Muscle layer of colon (tissue), 2 donors: ENCODE measurements around the gene MYLK.

Experiments used
- H3K27ac ChIP-seq: one replicate; pipeline ENCODE4 v1.7.0; 2013; ENCODE audit warnings: low read depth, mild to moderate bottlenecking, low read length, moderate library complexity
- H3K27me3 ChIP-seq, 2 donors: one replicate each; pipeline ENCODE4 v1.7.0; 2013; ENCODE audit warnings: low read length in 2 of 2, mild to moderate bottlenecking in 2 of 2; ENCODE audit not compliant: insufficient read depth in 2 of 2, control insufficient read depth in 1 of 2
- H3K36me3 ChIP-seq: one replicate; pipeline ENCODE4 v1.7.0; 2013; ENCODE audit warnings: mild to moderate bottlenecking, low read length; ENCODE audit not compliant: insufficient read depth
- H3K4me1 ChIP-seq: one replicate; pipeline ENCODE4 v1.7.0; 2013; ENCODE audit warnings: mild to moderate bottlenecking, low read length; ENCODE audit not compliant: insufficient read depth
- H3K4me3 ChIP-seq, 2 donors: one replicate each; pipeline ENCODE4 v1.7.0; 2013; ENCODE audit warnings: low read length in 2 of 2, low read depth in 1 of 2, mild to moderate bottlenecking in 1 of 2, moderate library complexity in 1 of 2
- H3K9ac ChIP-seq: one replicate; pipeline ENCODE4 v1.7.0; 2013; ENCODE audit warnings: low read length
- H3K9me3 ChIP-seq: one replicate; pipeline ENCODE4 v1.7.0; 2013; ENCODE audit warnings: mild to moderate bottlenecking, low read length
- donor health status: abdominal sarcoma.
- donor health status: Adenocarcinoma of cecum.

MYLK gene

DNA sequence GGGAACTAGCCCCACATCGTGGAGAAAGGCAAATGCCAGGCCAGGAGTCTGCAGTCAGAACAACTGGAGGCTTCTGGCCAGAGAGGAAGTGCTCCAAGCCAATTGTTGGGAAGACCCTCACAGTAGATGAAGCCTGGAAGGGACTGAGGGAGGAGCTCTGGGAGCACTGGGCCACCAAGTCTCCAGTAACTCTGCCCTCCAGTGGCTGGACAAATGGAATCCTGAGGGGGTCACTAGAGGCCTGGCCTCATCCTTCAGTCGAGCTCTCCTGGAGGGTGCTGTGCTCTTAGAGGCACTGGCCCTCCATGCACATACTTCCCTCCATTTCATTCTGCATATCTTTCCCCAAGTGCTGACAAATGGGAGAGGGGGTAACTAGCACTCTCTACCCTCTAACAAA, 103.0 kb downstream of the MYLK start:
- Histone ChIP-seq H3K27ac (no peak overlapping the region), H3K4me1 (peaks cover 55% of the 10 kb centered on the region), H3K36me3 (no peaks in the 10 kb centered on the region), H3K9me3 (no peaks in the 10 kb centered on the region), H3K27me3 (no peaks in the 10 kb centered on the region), H3K4me3 (no peak overlapping the region), H3K9ac (no peak overlapping the region)

GRCh38 chr3:123780656-123781055, 103.5 kb downstream of the MYLK start:
- Histone ChIP-seq H3K27me3 (no peaks in the 10 kb centered on the region), H3K4me3 (no peak overlapping the region), H3K27ac (no peak overlapping the region), H3K36me3 (no peaks in the 10 kb centered on the region), H3K9me3 (no peaks in the 10 kb centered on the region), H3K4me1 (peaks cover 55% of the 10 kb centered on the region), H3K9ac (no peak overlapping the region)

DNA sequence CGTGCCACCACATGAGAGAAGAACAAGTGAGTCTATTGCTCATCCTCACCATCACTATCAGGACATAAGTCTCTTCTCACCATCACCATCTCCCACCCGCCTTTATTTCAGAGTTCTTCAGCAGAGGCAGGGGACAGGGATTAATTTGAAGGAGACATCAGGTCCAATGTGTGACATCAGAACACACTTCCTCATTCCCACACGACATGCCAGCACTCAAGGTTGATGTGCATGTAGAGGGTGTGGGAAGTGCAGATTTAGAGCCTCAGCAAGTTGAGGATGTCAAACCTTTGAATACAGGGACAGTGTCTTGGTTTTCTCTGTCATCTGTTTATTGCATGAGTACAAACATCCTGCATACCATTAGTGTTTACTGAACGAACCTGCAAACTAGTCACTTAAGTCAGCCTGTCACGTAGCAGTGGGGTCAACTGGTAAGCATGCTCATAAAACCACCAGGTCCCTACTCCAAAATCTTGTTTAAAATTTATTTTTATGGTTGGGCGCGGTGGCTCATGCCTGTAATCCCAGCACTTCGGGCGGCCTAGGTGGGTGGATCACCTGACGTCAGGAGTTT, 104.4 kb downstream of the MYLK start:
- Histone ChIP-seq H3K4me1 (peaks cover 55% of the 10 kb centered on the region), H3K9ac (no peak overlapping the region), H3K9me3 (no peaks in the 10 kb centered on the region), H3K36me3 (no peaks in the 10 kb centered on the region), H3K27ac (peak overlapping the region; percentile 36), H3K27me3 (no peaks in the 10 kb centered on the region), H3K4me3 (no peak overlapping the region)

- Histone ChIP-seq H3K9me3 (no peaks in the 10 kb centered on the region), H3K27me3 (no peaks in the 10 kb centered on the region), H3K36me3 (no peaks in the 10 kb centered on the region), H3K9ac (no peak overlapping the region), H3K4me3 (no peak overlapping the region), H3K27ac (peak overlapping the region; percentile 53), H3K4me1 (peaks cover 58% of the 10 kb centered on the region)
These were observed 105.0 kb downstream of the MYLK start for GRCh38 chr3:123778991-123779622.

GRCh38 chr3:123778525-123778924, 105.6 kb downstream of the MYLK start:
- peaks cover 58% of the 10 kb centered on the region for H3K4me1 ChIP-seq
- H3K27me3 ChIP-seq = no peaks in the 10 kb centered on the region
- peak overlapping the region; percentile 53 for H3K27ac ChIP-seq
- H3K36me3 ChIP-seq = no peaks in the 10 kb centered on the region
- no peaks in the 10 kb centered on the region for H3K9me3 ChIP-seq
- no peak overlapping the region for H3K9ac ChIP-seq
- H3K4me3 ChIP-seq = no peak overlapping the region

DNA sequence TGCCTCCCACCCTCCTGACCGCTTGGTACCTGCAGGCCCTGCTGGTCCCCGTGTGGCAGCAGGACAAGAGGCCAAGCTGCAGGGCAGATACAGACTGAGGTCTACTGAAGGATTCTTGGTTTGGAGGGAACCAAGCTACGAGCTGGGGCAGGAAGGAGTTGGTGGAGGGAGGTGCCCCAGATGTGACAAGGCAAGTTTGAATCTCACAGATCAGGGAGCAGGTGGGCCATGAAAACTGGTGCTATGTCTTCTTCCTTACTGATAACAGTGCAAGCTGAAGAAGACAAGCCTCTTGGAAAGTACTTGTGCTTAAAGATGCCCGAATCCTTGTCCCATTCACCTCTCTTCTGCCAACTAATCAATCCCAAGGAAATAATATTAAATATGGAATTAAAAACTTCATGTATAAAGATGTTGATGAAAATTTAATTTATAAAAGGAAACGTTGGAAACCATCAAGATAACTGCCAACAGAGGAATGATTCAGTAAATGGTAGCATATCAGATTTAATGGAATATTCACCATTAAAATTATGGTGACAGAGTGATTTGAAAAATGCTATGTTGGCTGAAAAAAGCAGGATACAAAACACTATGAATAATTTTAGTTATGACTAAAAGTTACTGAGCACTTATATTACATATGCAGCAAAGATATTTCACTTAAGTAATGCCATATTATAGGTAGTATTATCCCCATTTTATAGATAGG, 107.9 kb downstream of the MYLK start:
- no peaks in the 10 kb centered on the region for H3K27me3 ChIP-seq
- H3K4me1 ChIP-seq = peaks cover 36% of the 10 kb centered on the region
- no peak overlapping the region for H3K4me3 ChIP-seq
- no peaks in the 10 kb centered on the region for H3K36me3 ChIP-seq
- no peaks in the 10 kb centered on the region for H3K9me3 ChIP-seq
- no peak overlapping the region for H3K9ac ChIP-seq
- no peak overlapping the region for H3K27ac ChIP-seq

- Histone ChIP-seq H3K9ac (no peak overlapping the region), H3K27me3 (no peaks in the 10 kb centered on the region)
These were observed 109.7 kb downstream of the MYLK start for GRCh38 chr3:123774474-123774873.

DNA sequence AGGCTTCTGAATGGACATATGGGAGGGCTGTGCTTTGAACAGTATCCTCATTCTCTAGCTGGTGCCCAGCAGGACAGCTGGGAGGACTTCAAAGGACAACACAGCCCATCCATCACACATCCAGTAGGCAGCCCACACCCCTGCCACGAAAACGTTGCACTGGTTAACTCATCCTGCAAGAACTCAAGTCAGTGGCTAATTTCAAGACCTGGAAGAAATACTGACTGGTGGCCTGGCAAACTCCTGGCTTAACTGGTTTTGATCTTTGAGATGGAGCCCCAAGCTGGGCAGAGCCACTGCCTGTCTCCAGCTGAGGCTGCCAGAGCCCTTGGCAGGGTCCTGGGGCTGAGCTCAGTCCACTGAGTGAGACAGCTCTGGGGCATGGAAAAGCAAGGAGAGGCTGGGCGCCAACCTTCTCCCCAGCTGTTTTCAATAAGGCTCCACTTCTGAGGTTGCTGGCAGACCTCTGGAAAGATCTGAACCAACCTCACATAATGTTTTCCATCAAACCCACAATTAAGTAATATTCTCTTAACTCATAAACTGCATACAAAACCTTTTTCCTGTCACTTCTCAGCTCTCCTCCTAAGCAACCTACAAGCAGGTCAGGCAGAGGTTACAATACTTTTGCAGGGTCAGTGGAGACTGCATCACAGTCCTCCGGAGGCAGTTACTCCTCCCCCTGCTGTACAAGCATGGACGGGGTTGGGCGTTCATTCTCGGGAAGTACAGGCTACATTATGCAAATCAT, 110.3 kb downstream of the MYLK start:
- Histone ChIP-seq H3K4me1 (peaks cover 20% of the 10 kb centered on the region), H3K27me3 (no peaks in the 10 kb centered on the region), H3K9me3 (no peaks in the 10 kb centered on the region), H3K36me3 (no peaks in the 10 kb centered on the region), H3K4me3 (no peak overlapping the region), H3K27ac (peak overlapping the region; percentile 7), H3K9ac (no peak overlapping the region)

More at GRCh38 chr3:123774474-123774873, 109.7 kb downstream of the MYLK start:
- no peaks in the 10 kb centered on the region for H3K36me3 ChIP-seq
- H3K4me3 ChIP-seq = no peak overlapping the region
- H3K27ac ChIP-seq = peak overlapping the region; percentile 7
- H3K9me3 ChIP-seq = no peaks in the 10 kb centered on the region
- H3K4me1 ChIP-seq = peaks cover 21% of the 10 kb centered on the region

- H3K9me3 ChIP-seq = no peaks in the 10 kb centered on the region
- no peak overlapping the region for H3K9ac ChIP-seq
- H3K36me3 ChIP-seq = no peaks in the 10 kb centered on the region
- no peak overlapping the region for H3K27ac ChIP-seq
- H3K27me3 ChIP-seq = no peaks in the 10 kb centered on the region
- H3K4me1 ChIP-seq = peaks cover 30% of the 10 kb centered on the region
- no peak overlapping the region for H3K4me3 ChIP-seq
These were observed 114.8 kb downstream of the MYLK start for GRCh38 chr3:123769356-123769743.

DNA sequence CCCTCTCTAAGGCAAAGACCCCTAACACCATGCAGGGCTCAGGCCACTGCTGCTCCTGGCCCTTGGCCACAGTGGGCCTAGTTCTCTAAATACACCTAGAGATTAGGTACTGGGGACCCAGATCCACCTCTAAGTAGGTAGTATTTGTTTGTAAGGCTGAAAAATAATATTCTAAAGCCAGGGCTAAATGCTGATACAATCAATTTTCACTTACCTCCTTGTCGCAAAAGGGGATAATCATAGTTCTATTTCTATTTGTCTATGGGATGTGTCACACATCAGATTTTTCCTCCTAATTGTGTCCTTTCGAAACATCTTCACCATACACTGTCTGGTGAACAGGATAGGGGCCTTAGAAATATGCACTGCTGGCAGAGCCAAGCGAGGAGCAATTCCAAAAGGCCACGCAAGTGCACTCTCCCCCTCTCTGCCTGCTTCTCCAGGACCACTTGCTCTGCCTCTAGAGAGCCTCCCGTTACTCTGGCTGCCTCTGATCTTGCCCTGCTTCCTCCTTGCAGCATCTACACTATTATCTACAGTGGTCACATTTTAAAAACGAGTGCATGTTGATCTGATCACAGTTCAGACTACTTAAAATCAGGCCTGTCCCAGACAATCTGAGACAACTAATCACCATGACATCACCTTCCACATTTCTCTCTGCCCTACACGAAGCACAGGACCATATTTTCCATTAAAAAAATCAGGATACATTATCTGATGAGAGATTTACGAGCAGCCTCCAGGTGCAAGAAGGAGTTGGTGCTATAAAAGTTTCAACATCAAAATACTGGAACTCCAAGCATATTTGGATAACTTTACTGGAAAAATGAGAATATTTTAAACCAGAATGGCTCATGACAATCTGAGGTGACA, 115.4 kb downstream of the MYLK start:
- no peaks in the 10 kb centered on the region for H3K36me3 ChIP-seq
- H3K4me3 ChIP-seq = no peak overlapping the region
- no peak overlapping the region for H3K9ac ChIP-seq
- H3K9me3 ChIP-seq = no peaks in the 10 kb centered on the region
- H3K4me1 ChIP-seq = peaks cover 24% of the 10 kb centered on the region
- no peak overlapping the region for H3K27ac ChIP-seq
- no peaks in the 10 kb centered on the region for H3K27me3 ChIP-seq
